A172 (cell line): Measurements from ENCODE around the gene PIF1. TPM values are rescaled to one million over a fixed set of nuclear protein-coding genes. Genes with fewer than 3 reads are reported as not detected.
A peak's percentile ranks its signal among the peaks of the same experiment; 100 is the strongest.
"Not testable (repeated sequence)": the region's sequence is repeated elsewhere in the genome, so short reads cannot be mapped to it uniquely, and the experiment has no call there.

Experiments used
- DNase-seq: peaks from one replicate; pipeline ENCODE4 v3.0.0-alpha.2; 2015; ENCODE audit warnings: low spot score
- total RNA-seq: library from RNA; depleted of rRNA; stranded (reverse); fragments of >200 nt; shearing (Covaris generic); gene quantifications from 2 replicates; pipeline ENCODE4 v1.2.3, GENCODE V29; 2014

Gene PIF1
- total RNA-seq, 1 experiment from 2014 or later, result 11.0 TPM

DNA sequence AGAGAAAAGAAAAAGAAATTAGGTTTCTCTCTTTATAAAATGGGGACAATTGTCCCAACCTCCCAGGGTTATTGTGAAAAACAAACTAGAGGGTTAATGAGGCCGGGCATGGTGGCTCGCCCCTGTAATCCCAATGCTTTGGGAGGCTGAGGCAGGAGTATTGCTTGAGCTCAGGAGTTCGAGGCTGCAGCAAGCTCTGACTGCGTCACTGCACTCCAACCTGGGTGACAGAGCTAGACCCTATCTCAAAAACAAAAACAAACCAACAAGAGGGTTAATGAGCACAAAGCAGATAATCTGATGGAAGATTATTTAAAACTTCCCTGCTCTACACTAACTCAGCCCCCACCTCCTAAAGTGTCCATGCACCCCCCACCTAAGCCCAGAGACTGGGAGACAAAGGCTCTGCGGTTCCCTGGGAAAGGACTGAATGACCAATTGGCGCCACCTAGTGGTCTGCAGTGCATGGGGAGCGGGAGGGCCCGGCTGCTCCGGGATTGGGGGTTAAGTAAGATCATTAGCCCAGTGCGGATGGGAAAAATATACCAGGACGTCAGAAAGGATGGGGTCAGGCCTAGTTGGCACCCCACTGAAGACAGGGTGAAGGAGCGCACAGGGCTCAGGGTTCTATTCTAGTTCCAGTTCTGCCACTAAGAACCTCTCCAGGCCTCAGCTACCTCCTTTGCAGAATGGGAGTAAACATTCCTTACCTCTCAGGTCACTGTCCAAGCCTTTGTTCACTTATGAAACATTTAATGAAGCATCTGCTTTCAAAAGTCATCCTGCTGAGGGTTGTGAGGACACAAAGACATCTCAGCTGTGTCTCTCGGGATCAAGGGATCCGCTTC lies 15.6 kb downstream of the PIF1 start:
- DNase-seq, result peak; percentile 66

DNA sequence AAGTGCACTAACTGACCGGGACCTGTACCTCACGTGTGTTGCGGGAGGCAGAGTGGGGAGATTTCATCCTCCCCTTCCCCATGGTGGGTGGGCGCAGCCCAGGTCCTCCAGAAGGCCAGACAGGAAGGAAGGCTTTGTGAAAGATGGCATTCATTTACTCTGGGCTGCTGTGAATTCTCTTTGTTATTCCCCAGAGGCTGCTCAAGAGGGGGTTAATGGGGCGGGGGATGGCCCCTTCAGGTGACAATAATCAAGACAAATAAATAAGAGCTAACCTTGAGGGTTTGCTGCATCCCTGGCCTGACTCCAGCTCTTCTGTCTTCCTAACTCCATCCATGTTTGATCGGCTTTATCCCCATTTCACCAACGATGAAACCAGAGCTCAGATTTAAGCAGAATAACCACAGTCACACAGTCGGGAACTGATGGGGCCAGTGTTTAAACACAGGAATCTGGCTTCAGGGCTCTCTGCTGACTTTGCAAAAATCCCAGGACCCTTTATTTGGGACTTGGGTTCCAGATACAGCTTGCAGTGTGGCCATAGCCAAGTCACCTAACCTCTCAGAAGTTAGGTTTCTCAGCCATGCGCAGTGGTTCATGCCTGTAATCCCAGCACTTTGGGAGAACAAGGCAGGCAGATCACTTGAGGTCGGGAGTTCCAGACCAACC lies 16.5 kb downstream of the PIF1 start:
- no peak for DNase-seq

GRCh38 chr15:64807751-64808222 lies 17.7 kb downstream of the PIF1 start:
- DNase-seq, result no peak

DNA sequence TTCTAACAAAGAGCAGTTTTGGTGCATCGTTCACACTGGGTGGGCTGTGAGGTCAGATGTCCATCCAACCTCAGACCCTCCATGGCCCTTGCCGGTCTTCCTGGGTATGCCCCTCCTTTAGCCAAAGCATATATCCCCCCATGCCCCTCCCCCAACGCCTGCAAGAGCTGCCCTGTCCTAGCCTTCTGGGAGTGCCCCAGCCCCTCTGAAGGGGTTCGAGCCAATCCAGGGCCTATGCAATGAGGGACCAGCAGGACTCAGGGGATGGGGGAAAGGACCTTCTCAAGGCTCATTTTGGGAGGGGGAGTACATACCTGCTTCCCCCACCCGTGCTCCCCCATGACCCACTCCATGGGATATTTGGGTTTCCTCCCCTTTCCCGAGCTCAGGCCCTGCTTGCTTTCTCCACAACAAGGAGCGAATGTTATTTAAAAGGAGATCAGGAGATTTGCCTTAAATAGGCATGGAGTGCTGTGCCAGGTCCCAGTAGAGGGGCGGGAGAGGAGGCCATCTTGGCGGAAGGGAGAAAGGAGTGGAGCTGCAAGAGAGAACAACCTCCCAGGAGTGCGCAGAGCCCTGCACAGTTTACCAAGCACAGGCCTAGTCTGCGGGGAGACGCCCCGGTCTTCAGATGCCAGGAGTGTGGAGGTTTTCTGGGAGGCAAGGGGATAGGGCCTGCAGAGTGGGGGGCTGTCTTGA lies 18.2 kb downstream of the PIF1 start:
- no peak for DNase-seq

DNA sequence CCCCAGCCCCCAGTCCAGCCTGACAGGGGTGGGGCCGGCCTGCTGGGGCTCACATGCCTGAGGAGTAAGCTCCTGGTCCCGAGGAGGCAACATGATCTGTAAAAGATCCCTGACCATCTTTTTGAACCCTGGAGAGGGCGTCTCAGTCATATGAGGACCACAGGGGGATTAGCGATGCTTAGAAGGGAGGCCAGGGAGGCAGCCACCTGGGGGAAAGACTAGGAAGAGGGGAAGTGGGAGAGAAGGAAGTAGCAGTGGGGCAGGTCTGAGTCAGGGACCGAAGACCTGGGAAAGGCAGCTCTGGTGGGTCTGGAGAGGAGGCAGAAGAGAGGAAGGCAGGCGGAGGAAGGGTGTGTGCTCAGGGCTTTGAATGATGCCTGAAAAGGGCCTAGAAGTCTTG lies 18.9 kb downstream of the PIF1 start:
- DNase-seq, result no peak

DNA sequence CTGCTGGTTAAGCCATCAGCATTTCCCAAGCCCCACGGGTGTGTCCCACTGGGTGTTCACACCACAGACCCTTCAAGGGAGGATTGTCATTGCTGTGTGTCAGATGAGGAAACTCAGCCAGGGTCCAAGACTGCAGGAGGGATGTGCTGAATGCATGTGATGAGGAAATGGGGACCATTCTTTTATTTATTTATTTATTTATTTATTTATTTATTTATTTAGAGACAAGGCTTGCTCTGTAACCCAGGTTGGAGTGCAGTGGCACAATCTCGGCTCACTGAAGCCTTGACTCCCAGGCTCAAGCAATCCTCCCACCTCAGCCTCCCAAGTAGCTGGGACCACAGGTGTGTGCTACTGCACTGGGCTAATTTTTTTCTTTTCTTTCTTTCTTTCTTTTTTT lies 20.8 kb downstream of the PIF1 start:
- no peak for DNase-seq

DNA sequence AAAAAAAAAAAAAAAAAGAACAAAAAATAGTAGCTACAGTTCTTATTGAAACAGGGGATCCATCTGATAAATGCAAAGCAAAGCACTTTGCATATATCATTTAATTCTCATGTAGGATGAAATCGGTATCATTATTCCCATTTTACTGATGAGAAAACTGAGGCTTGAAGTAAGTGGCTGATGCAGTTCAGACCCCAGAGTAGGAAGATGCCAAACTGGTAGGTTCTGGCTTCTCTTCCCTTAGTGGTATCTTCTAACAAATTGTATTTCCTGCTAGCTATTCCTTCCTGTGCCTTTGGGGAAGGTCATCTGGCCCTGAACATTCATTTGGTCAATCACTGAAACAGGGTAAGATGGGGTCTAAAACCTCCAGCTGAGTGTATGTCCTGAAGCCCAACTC lies 21.9 kb downstream of the PIF1 start:
- DNase-seq, result no peak

DNA sequence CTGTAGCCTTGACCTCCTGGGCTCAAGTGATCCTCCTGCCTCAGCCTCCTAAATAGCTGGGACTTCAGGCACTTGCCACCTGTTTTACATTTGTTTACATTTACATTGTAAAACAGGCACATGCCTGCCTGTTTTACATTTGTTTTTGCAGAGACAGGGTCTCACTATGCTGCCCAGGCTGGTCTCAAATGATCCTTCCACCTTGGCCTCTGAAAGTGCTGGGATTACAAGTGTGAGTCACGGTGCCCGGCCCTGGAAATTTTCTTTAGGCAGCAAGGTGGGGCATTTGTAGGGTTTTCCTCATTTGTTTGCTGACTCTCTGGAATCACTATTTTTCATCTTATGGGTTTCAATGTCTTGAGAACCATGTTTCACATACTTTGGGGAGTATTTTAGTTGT lies 25.0 kb downstream of the PIF1 start:
- DNase-seq, result no peak

- not testable (repeated sequence) for DNase-seq
Measured at GRCh38 chr15:64798905-64799304, 26.5 kb downstream of the PIF1 start.

DNA sequence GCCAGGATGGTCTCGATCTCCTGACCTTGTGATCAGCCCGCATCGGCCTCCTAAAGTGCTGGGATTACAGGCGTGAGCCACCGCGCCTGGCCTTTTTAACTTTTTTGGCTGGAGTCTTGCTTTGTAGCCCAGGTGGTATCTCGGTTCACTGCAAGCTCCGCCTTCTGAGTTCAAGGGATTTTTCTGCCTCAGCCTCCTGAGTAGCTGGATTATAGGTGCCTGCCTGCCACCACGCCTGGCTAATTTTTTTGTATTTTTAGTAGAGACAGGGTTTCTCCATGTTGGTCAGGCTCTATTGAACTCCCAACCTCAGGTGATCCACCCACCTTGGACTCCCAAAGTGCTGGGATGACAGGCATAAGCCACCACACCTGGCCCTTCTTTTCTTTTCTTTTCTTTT lies 29.5 kb downstream of the PIF1 start:
- DNase-seq, result not testable (repeated sequence)

GRCh38 chr15:64795299-64795698 lies 30.1 kb downstream of the PIF1 start:
- not testable (repeated sequence) for DNase-seq

GRCh38 chr15:64792282-64792681 lies 33.2 kb downstream of the PIF1 start:
- peak; percentile 21 for DNase-seq

GRCh38 chr15:64791401-64791800 lies 34.0 kb downstream of the PIF1 start:
- DNase-seq, result no peak

- no peak for DNase-seq
Measured at GRCh38 chr15:64783796-64784195, 41.7 kb downstream of the PIF1 start.

GRCh38 chr15:64782751-64783150 lies 42.7 kb downstream of the PIF1 start:
- no peak for DNase-seq

- no peak for DNase-seq
Measured at GRCh38 chr15:64781299-64781698, 44.1 kb downstream of the PIF1 start.

DNA sequence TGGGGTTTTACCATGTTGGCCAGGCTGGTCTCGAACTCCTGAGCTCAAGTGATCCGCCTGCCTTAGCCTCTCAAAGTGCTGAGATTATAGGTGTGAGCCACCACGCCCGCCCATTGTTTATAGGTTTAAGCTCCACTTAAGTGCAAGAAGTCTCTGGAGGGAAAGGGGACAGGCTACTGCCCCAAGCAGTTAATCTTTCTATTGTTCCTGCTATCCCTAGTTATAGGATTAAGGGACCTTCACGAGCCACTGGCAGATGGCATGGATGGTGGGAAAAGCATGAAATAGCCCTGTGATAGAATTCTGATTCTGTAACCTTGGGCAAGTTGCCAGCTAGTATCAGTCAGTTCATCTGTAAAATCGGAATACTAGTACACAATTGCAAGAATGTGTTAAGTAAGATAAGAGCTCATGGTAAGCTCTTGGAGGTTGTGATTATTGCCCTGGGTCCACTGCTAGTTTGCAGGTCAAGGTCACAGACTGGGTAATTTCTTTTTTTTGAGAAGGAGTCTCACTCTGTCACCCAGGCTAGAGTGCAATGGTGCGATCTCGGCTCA lies 44.8 kb downstream of the PIF1 start:
- no peak for DNase-seq

DNA sequence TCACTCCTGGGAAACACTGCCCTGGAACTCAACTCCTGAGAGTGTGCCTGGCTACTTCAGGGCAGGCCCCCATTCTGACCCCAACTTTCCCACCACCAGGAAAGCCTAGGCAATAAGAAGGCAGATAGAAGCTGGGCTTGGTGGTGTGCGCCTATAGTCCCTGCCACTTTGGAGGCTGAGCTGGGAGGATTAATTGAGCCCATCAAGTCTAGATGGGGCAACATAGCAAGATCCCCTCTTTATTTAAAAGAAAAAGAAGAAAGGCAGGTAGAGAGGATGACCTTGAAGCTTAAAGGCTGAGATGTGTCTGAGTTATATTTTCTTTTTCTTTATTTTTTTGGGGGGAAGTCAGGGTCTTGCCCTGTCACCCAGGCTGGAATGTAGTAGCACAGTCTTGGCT lies 45.8 kb downstream of the PIF1 start:
- DNase-seq, result no peak

DNA sequence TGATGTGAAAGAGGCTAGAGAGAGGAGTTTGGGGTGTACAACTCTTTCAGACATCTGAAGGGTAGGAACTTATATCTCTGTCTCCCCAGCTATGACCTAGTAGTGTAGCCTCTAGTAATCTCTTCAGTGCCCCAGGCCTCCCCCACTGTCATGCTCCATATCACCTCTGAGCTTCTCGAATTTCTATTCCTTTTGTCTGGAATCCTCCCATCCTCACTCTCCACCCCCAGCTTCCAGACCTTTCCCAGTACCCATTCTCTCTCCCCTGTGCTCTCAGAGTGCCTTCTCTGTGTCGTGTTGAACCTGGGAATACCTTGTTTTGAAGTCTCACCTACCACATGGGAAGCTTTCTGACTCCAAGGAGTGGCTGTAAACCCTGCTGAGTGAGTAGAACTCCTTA lies 46.4 kb downstream of the PIF1 start:
- no peak for DNase-seq

DNA sequence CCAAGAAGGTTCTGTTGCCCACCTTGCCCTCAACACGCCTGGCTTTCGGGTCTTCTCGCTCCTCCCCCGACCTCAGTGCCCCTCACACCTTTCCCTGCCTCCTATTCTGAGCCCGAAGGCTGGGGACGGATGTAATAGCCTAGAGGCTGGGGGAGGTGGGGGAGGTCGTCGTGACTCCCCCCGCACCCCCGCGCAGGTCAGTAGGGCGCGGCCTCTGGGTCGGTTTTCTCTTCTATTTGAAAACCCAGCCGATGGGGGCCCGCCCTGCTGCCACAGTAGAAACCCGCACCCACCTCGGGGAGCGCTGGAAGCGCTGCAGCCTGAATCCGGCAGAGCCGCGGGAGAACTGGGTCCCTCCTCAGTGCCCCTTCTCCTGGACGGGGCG lies 49.1 kb downstream of the PIF1 start:
- no peak for DNase-seq

- DNase-seq, result no peak
Measured at GRCh38 chr15:64775551-64776401, 49.7 kb downstream of the PIF1 start, which contains the start of gene RBPMS2. RBPMS2 (minus strand) TSS chr15:64775589; CDS start chr15:64775319, 270 bp downstream.
